BJ (cell line): ENCODE data around the gene CTLA4. TPM values are rescaled to one million over a fixed set of nuclear protein-coding genes. Genes with fewer than 3 reads are reported as not detected.

Experiments
- CTCF ChIA-PET: fragments of 350-600 bp; formaldehyde crosslinking; extraction: SDS; loops from one replicate; lab custom pipeline; 2021; ENCODE audit warnings: antibody characterized with exemption, inconsistent platforms; lab: Yijun Ruan, JAX
- POLR2A ChIA-PET: fragments of 300-600 bp; sonication (Branson Sonifier 250); formaldehyde crosslinking; extraction: SDS; loops from one replicate; lab custom pipeline; 2021; ENCODE audit warnings: antibody characterized with exemption; lab: Charles Lee
- DNase-seq: peaks from one replicate; pipeline ENCODE4 v3.0.0-alpha.2; 2011; ENCODE audit warnings: low read depth
- H3K27me3 ChIP-seq: 2 replicates; pipeline ENCODE4 v1.6.0; 2011; ENCODE audit warnings: low read length; ENCODE audit not compliant: control insufficient read depth, insufficient read depth
- H3K36me3 ChIP-seq: 2 replicates; pipeline ENCODE4 v1.5.1; 2011; ENCODE audit warnings: low read length; ENCODE audit not compliant: control insufficient read depth, insufficient read depth
- H3K4me3 ChIP-seq: 2 replicates; pipeline ENCODE4 v1.5.1; 2011; ENCODE audit warnings: low read depth, mild to moderate bottlenecking, control low read depth, low read length
- polyA plus RNA-seq: library from polyadenylated mRNA; depleted of rRNA; stranded (reverse); fragments of >200 nt; gene quantifications from 2 replicates; pipeline ENCODE4 v1.2.3, GENCODE V29; 2011
- TF ChIP-seq, protein P1 (sequence below): IDR thresholded peaks from 2 replicates; pipeline ENCODE4 v1.5.1; 2011; ENCODE audit warnings: low read depth, mild to moderate bottlenecking, control low read depth, inconsistent platforms, low read length, moderate library complexity; ENCODE audit not compliant: insufficient read depth

The CTLA4 gene
- polyA plus RNA-seq, 1 experiment = not detected

- TF ChIP-seq, protein P1, sequence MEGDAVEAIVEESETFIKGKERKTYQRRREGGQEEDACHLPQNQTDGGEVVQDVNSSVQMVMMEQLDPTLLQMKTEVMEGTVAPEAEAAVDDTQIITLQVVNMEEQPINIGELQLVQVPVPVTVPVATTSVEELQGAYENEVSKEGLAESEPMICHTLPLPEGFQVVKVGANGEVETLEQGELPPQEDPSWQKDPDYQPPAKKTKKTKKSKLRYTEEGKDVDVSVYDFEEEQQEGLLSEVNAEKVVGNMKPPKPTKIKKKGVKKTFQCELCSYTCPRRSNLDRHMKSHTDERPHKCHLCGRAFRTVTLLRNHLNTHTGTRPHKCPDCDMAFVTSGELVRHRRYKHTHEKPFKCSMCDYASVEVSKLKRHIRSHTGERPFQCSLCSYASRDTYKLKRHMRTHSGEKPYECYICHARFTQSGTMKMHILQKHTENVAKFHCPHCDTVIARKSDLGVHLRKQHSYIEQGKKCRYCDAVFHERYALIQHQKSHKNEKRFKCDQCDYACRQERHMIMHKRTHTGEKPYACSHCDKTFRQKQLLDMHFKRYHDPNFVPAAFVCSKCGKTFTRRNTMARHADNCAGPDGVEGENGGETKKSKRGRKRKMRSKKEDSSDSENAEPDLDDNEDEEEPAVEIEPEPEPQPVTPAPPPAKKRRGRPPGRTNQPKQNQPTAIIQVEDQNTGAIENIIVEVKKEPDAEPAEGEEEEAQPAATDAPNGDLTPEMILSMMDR = no peak
- DNase-seq = no peak
- ChIA-PET CTCF (no interaction called here), POLR2A (no interaction called here)
- H3K36me3 ChIP-seq = no peaks in the 10 kb centered on the region
- H3K27me3 ChIP-seq = peaks cover 2% of the 10 kb centered on the region; the same call in 1 of the 2 replicates
- H3K4me3 ChIP-seq = no peak overlapping the region
Observed at GRCh38 chr2:203835420-203835819, 32.2 kb upstream of the CTLA4 start.

DNA sequence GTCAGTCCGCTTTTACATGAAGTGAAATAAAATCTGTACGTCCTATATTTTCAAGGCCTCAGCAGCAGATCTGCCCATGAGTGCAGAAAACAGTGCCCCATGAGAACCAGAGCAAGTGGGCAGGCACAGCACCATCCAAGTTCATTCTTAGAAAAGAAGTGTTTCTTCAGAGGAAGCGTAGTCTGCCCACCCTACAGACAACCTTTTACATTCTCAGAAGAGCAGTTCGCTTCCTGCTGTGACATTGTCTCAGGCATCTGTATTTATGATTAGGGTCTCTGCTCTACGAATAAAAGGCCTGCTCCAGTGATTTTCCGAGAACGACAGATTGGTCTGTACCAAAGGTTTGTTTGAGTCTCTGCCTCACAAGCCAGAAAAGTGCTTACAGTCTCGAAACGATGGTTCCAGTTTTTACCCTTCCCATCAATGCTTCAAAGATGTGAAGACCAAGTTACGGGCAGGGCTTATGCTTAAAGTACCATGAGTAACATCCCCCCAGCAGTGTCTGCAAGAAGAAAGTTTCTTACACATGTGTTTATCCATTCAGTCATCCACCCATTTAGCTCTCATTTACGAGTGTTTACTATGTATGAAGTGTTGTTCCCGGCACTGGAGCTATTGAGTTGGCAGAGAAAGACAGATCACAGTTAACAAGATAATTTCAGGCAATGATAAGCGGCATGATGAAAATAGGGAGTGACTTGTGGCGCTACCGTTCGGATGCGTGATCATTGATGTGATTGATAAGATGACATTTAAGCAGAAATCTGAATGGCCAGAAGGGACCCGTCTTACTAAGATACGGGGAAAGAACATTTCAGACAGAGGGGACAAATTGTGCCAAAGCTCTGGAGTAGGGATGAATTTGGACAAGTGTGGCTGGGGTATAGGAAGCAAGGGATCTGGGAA lies 31.4 kb upstream of the CTLA4 start:
- ChIA-PET CTCF (no interaction called here), POLR2A (no interaction called here)
- H3K36me3 ChIP-seq = no peaks in the 10 kb centered on the region
- no peak for DNase-seq
- peaks cover 4% of the 10 kb centered on the region for H3K27me3 ChIP-seq
- TF ChIP-seq, protein P1 = no peak
- H3K4me3 ChIP-seq = no peak overlapping the region

DNA sequence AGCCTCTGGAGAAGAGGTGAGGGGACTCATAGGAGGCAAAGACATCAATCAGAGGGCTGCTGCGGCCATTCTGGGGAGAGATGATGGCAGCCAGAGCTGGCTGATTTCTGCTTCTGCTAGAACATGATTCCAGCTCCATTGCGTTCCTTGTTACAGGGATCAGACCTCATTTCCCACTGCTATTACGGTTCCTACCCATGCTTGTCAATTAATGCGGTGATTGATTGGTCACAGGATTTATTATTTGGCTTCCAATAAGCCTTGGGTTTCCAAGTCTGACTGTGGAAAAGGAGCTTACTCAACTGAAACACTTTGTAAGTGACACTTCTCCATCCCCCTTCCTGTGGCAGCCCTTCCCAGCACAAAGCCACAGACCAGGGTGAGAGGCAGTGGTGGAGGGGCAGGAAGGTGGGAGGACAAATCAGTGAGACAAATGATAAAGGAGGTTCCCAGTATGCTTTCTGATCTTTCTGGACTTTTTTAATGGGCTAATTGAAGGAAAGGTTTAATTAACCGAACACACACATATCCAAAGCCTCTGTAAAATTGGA lies 26.8 kb upstream of the CTLA4 start:
- Histone ChIP-seq H3K4me3 (no peak overlapping the region), H3K36me3 (no peaks in the 10 kb centered on the region), H3K27me3 (peaks cover 4% of the 10 kb centered on the region)
- no peak for DNase-seq
- POLR2A ChIA-PET = interaction anchor here (0.6 kb wide), 1 partner anchor 969 kb away, joined by 7 read pairs; no protein-coding TSS in a partner anchor
- TF ChIP-seq, protein P1 = no peak
- CTCF ChIA-PET = interaction anchor here (1.0 kb wide), 1 partner anchor 11 kb away, joined by 3 read pairs; no protein-coding TSS in a partner anchor

GRCh38 chr2:203841654-203842053 lies 25.9 kb upstream of the CTLA4 start:
- POLR2A ChIA-PET = no interaction called here
- TF ChIP-seq, protein P1 = no peak
- no peaks in the 10 kb centered on the region for H3K36me3 ChIP-seq
- CTCF ChIA-PET = interaction anchor here (0.7 to 1.0 kb wide), 2 partner anchors 12 to 14 kb away, joined by 3 read pairs; no protein-coding TSS in a partner anchor
- no peak for DNase-seq
- H3K4me3 ChIP-seq = no peak overlapping the region
- peaks cover 4% of the 10 kb centered on the region for H3K27me3 ChIP-seq

DNA sequence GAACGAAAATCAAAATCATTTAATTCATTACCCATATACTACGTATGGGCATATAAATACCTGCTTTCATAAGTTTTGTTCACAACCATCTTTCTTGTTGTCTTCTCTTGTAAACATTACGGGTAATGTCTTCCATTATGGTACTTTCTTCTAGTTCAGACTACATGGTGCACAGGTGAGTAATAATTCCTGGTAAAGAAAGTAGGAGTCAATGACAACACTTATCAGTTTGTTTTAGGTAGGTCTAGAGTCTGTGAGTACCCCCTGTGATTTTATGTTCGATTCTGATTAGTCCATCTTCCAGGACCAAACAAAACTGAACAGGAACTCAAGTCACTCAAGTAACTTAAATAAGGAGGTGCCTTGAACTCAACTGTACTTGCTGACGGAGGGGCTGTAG lies 25.2 kb upstream of the CTLA4 start:
- no peak overlapping the region for H3K4me3 ChIP-seq
- CTCF ChIA-PET = no interaction called here
- POLR2A ChIA-PET = no interaction called here

More for the DNA sequence above, 25.2 kb upstream of the CTLA4 start:
- no peak for DNase-seq
- H3K36me3 ChIP-seq = no peaks in the 10 kb centered on the region
- peaks cover 4% of the 10 kb centered on the region for H3K27me3 ChIP-seq
- TF ChIP-seq, protein P1 = no peak
